Fibroblast of villous mesenchyme (primary cell): ENCODE results near the gene GRIA1. TPM values are rescaled to one million over a fixed set of nuclear protein-coding genes. Genes with fewer than 3 reads are reported as not detected.

ENCODE experiments used
- DNase-seq: peaks from one replicate; pipeline ENCODE4 v3.0.0-alpha.2; 2010; ENCODE audit warnings: low read depth
- H3K4me3 ChIP-seq: 2 replicates; pipeline ENCODE4 v1.5.1; 2011; ENCODE audit warnings: low read depth, mild to moderate bottlenecking, low read length
- CTCF ChIP-seq: IDR thresholded peaks from 2 replicates; pipeline ENCODE4 v1.5.1; 2012; ENCODE audit warnings: low read depth, mild to moderate bottlenecking, low read length; ENCODE audit not compliant: insufficient read depth
- total RNA-seq: library from RNA; depleted of rRNA; stranded (reverse); fragments of >200 nt; gene quantifications from 2 replicates; pipeline ENCODE4 v1.2.3, GENCODE V29; 2012

The GRIA1 gene
- total RNA-seq, 1 donor, result 22.5 TPM

GRCh38 chr5:153613144-153613543 is 122.7 kb downstream of the GRIA1 start:
- DNase-seq, result no peak

GRCh38 chr5:153613672-153614071 is 123.2 kb downstream of the GRIA1 start:
- TF ChIP-seq CTCF, result no peak
- no peak for DNase-seq
- H3K4me3 ChIP-seq, result no peak overlapping the region

More at GRCh38 chr5:153613144-153613543, 122.7 kb downstream of the GRIA1 start:
- no peak for TF ChIP-seq CTCF
- no peak overlapping the region for H3K4me3 ChIP-seq

- peak; percentile 39 for DNase-seq
- TF ChIP-seq CTCF, result no peak
These were observed 126.7 kb downstream of the GRIA1 start for GRCh38 chr5:153617190-153617589.

GRCh38 chr5:153618307-153618706 is 127.8 kb downstream of the GRIA1 start:
- no peak overlapping the region for H3K4me3 ChIP-seq
- TF ChIP-seq CTCF, result no peak
- DNase-seq, result no peak

More at GRCh38 chr5:153617190-153617589, 126.7 kb downstream of the GRIA1 start:
- no peak overlapping the region for H3K4me3 ChIP-seq

- H3K4me3 ChIP-seq, result no peak overlapping the region
- DNase-seq, result peak; percentile 43
- no peak for TF ChIP-seq CTCF
These were observed 128.4 kb downstream of the GRIA1 start for GRCh38 chr5:153618867-153619266.

- H3K4me3 ChIP-seq, result no peak overlapping the region
- peak; percentile 39 for DNase-seq
- TF ChIP-seq CTCF, result no peak
These were observed 129.3 kb downstream of the GRIA1 start for GRCh38 chr5:153619771-153620170.

- TF ChIP-seq CTCF, result no peak
- H3K4me3 ChIP-seq, result no peak overlapping the region
- DNase-seq, result no peak
These were observed 132.7 kb downstream of the GRIA1 start for GRCh38 chr5:153623124-153623523.
